DOHH2 (cell line): Measurements from ENCODE around the gene PDXDC1.
"Not testable (repeated sequence)": the region's sequence is repeated elsewhere in the genome, so short reads cannot be mapped to it uniquely, and the experiment has no call there.

Experiments used
- H3F3A ChIP-seq: fragments of 200-600 bp; sonication (generic), shearing (Covaris generic); 2 replicates; pipeline ENCODE4 v1.6.0; 2016; ENCODE audit warnings: antibody characterized with exemption, mild to moderate bottlenecking; ENCODE audit not compliant: control insufficient read depth, insufficient read depth
- H3K27ac ChIP-seq: fragments of 200-600 bp; sonication (generic); 2 replicates; pipeline ENCODE4 v1.5.1; 2014; ENCODE audit warnings: low read depth, mild to moderate bottlenecking, low read length, moderate library complexity
- H3K27me3 ChIP-seq: fragments of 200-600 bp; sonication (generic); 2 replicates; pipeline ENCODE4 v1.6.1; 2014; ENCODE audit warnings: mild to moderate bottlenecking, low read length, mixed read lengths; ENCODE audit not compliant: control insufficient read depth
- H3K36me3 ChIP-seq: fragments of 200-600 bp; sonication (generic); 2 replicates; pipeline ENCODE4 v1.6.1; 2014; ENCODE audit warnings: mild to moderate bottlenecking, low read length, moderate library complexity, mixed read lengths; ENCODE audit not compliant: control insufficient read depth
- H3K4me1 ChIP-seq: fragments of 200-600 bp; sonication (generic); 2 replicates; pipeline ENCODE4 v1.6.1; 2014; ENCODE audit warnings: mild to moderate bottlenecking, low read length, mixed read lengths; ENCODE audit not compliant: control insufficient read depth
- H3K4me2 ChIP-seq: fragments of 200-600 bp; sonication (generic); 2 replicates; pipeline ENCODE4 v1.6.0; 2014; ENCODE audit warnings: mild to moderate bottlenecking, low read length, moderate library complexity
- H3K4me3 ChIP-seq: fragments of 200-600 bp; sonication (generic); 2 replicates; pipeline ENCODE4 v1.5.1; 2014; ENCODE audit warnings: mild to moderate bottlenecking, low read length, mixed read lengths
- H3K79me2 ChIP-seq: fragments of 200-600 bp; sonication (generic); 2 replicates; pipeline ENCODE4 v1.6.1; 2014; ENCODE audit warnings: mild to moderate bottlenecking, low read length, mixed read lengths; ENCODE audit not compliant: control insufficient read depth
- H3K9me2 ChIP-seq: fragments of 200-600 bp; sonication (generic); replicated peaks from 2 replicates; pipeline ENCODE4 v1.6.1; 2014; ENCODE audit warnings: mild to moderate bottlenecking, low read length, mixed read lengths; ENCODE audit not compliant: control insufficient read depth
- H3K9me3 ChIP-seq: fragments of 200-600 bp; sonication (generic); 2 replicates; pipeline ENCODE4 v1.6.1; 2014; ENCODE audit warnings: antibody characterized with exemption, low read length, mixed read lengths; ENCODE audit not compliant: control insufficient read depth, insufficient read depth
- H4K20me1 ChIP-seq: fragments of 200-600 bp; sonication (generic); 2 replicates; pipeline ENCODE4 v1.6.0; 2014; ENCODE audit warnings: low read depth, mild to moderate bottlenecking, antibody characterized with exemption, low read length, moderate library complexity; ENCODE audit not compliant: control insufficient read depth, insufficient read depth
- TF ChIP-seq, protein P1 (sequence below): fragments of 200-600 bp; sonication (generic); IDR thresholded peaks from one replicate; pipeline ENCODE4 v1.5.1; 2014; ENCODE audit warnings: antibody characterized with exemption, mild to moderate bottlenecking, low read depth, low read length; ENCODE audit not compliant: poor library complexity, severe bottlenecking

PDXDC1 gene, protein sequence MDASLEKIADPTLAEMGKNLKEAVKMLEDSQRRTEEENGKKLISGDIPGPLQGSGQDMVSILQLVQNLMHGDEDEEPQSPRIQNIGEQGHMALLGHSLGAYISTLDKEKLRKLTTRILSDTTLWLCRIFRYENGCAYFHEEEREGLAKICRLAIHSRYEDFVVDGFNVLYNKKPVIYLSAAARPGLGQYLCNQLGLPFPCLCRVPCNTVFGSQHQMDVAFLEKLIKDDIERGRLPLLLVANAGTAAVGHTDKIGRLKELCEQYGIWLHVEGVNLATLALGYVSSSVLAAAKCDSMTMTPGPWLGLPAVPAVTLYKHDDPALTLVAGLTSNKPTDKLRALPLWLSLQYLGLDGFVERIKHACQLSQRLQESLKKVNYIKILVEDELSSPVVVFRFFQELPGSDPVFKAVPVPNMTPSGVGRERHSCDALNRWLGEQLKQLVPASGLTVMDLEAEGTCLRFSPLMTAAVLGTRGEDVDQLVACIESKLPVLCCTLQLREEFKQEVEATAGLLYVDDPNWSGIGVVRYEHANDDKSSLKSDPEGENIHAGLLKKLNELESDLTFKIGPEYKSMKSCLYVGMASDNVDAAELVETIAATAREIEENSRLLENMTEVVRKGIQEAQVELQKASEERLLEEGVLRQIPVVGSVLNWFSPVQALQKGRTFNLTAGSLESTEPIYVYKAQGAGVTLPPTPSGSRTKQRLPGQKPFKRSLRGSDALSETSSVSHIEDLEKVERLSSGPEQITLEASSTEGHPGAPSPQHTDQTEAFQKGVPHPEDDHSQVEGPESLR

DNA sequence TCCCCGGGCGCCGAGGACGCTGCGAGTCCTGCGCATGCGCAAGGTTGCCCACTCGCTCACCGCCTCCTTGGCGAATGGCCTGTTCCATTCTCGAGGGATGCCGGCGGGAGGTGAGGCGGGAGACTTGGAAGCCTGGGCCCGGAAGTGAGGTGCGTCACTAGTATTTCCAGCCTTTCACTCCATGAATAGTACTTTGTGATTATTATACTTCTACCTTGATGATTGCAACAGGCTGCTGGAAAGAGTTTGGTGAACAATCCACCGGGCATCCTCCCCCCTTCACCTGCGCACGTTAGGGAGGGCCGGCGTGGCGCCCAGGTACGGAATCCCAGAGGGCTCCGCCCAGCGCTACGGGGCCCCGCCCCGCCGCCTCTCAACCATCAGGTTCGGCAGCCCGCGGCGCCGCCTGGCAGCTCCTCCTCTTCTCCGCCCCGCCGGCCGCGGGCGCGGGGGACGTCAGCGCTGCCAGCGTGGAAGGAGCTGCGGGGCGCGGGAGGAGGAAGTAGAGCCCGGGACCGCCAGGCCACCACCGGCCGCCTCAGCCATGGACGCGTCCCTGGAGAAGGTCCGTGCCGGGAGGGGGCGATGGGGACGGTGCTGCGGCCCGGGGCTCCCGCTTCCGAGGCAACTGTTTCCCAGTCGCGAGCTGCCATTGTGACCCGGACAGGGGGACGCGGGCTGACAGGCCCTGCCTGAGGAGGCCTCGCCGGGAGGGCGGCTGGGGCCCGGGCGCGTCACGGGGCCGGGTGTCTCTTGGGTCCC is at the start of gene PDXDC1:
TSS of gene PDXDC1 (plus strand) at position 371 of the 762 bp plus-strand sequence. CDS start at position 545, 174 bp downstream.
- H3K27ac ChIP-seq: peak within 1 kb of the TSS; percentile 20; the same call in 1 of the 2 replicates
- not testable (repeated sequence) for H3K9me2 ChIP-seq

DNA sequence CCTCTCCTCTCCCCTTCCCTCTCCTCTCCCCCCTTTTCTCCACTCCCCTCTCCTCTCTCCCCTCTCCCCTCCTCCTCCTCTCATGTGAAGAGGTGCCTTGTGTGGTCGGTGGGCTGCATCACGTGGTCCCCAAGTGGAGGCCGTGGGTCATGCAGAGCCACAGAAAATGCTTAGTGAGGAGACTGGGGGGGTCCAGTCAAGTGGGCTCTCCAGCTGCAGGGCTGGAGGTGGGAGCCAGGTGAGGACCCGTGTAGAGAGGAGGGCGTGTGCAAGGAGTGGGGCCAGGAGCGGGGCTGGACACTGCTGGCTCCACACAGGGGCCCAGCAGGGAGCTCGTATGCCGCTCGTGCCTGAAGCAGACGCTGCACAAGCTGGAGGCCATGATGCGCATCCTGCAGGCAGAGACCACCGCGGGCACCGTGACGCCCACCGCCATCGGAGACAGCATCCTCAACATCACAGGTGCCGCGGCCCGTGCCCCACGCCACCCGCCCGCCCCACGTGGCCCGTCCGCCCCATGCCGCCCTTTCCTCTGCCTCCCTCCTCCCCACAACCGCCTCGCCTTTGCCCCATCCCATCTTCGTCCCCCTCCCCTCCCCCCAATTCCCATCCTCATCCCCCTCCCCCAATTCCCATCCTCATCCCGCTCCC is 46.6 kb upstream of the PDXDC1 start:
- H3K9me2 ChIP-seq, H3K4me2 ChIP-seq, H3K9me3 ChIP-seq, H4K20me1 ChIP-seq, H3K27ac ChIP-seq, H3K27me3 ChIP-seq, H3K4me3 ChIP-seq, H3F3A ChIP-seq, H3K4me1 ChIP-seq, H3K36me3 ChIP-seq, H3K79me2 ChIP-seq: not testable (repeated sequence)

More for the DNA sequence above, at the start of gene PDXDC1:
- Histone ChIP-seq H3K79me2 (peaks cover 44% of the 10 kb centered on the region), H3K4me2 (peak within 1 kb of the TSS; percentile 75), H3K4me3 (peak within 1 kb of the TSS; percentile 95), H3K4me1 (peaks cover 31% of the 10 kb centered on the region)
- TF ChIP-seq, protein P1, sequence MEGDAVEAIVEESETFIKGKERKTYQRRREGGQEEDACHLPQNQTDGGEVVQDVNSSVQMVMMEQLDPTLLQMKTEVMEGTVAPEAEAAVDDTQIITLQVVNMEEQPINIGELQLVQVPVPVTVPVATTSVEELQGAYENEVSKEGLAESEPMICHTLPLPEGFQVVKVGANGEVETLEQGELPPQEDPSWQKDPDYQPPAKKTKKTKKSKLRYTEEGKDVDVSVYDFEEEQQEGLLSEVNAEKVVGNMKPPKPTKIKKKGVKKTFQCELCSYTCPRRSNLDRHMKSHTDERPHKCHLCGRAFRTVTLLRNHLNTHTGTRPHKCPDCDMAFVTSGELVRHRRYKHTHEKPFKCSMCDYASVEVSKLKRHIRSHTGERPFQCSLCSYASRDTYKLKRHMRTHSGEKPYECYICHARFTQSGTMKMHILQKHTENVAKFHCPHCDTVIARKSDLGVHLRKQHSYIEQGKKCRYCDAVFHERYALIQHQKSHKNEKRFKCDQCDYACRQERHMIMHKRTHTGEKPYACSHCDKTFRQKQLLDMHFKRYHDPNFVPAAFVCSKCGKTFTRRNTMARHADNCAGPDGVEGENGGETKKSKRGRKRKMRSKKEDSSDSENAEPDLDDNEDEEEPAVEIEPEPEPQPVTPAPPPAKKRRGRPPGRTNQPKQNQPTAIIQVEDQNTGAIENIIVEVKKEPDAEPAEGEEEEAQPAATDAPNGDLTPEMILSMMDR: peak; percentile 2
- not testable (repeated sequence) for H3K36me3 ChIP-seq, H3F3A ChIP-seq, H3K27me3 ChIP-seq, H3K9me3 ChIP-seq, H4K20me1 ChIP-seq

DNA sequence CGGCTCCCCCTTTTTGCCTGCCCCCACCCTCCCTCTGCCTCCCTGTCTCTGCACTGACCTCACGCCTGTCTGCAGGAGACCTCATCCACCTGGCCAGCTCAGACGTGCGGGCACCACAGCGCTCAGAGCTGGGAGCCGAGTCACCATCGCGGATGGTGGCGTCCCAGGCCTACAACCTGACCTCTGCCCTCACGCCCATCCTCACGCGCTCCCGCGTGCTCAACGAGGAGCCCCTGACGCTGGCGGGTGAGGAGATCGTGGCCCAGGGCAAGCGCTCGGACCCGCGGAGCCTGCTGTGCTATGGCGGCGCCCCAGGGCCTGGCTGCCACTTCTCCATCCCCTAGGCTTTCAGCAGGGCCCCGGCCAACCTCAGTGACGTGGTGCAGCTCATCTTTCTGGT is 45.6 kb upstream of the PDXDC1 start:
- not testable (repeated sequence) for H3K36me3 ChIP-seq, H3K4me1 ChIP-seq, H3K79me2 ChIP-seq, H3K4me2 ChIP-seq, H3K4me3 ChIP-seq, H4K20me1 ChIP-seq, H3K9me3 ChIP-seq, H3K27me3 ChIP-seq, H3F3A ChIP-seq, H3K27ac ChIP-seq, H3K9me2 ChIP-seq

DNA sequence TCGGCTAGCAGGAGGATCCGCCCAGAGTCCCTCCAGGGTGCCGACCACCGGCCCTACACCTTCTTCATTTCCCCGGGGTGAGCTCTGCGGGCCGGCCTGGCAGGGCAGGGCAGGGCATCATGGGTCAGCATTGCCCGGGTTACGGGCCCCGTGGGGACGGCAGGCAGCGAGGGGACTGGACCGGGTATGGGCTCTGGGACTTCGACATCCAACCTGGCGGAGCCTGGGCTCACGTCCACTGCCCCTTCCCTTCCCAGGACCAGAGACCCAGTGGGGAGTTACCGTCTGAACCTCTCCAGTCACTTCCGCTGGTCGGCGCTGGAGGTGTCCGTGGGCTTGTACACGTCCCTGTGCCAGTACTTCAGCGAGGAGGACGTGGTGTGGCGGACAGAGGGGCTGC is 44.6 kb upstream of the PDXDC1 start:
- not testable (repeated sequence) for H3K79me2 ChIP-seq, H3K27me3 ChIP-seq, H3K27ac ChIP-seq, H4K20me1 ChIP-seq, H3K4me2 ChIP-seq, H3K9me2 ChIP-seq, H3K4me1 ChIP-seq, H3K4me3 ChIP-seq, H3K36me3 ChIP-seq, H3K9me3 ChIP-seq, H3F3A ChIP-seq

DNA sequence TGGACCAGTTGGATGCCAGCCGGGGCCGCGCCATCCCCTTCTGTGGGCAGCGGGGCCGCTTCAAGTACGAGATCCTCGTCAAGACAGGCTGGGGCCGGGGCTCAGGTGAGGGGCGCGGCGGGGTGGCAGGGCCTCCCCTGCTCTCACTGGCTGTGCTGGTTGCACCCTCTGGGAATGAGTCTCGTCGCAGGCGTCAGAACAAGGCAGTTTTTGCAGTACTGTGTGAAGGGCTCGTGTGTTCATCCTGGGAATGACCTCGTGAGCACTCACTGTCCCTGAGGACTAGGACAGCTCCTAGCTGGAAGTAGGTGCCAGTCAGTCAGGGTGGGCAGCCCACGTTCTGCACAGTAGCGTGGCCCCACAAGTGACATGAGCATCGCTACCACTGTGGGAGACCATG is 43.9 kb upstream of the PDXDC1 start:
- not testable (repeated sequence) for H4K20me1 ChIP-seq, H3F3A ChIP-seq, H3K9me3 ChIP-seq, H3K36me3 ChIP-seq, H3K4me2 ChIP-seq, H3K4me1 ChIP-seq, H3K9me2 ChIP-seq, H3K4me3 ChIP-seq, H3K27me3 ChIP-seq, H3K27ac ChIP-seq, H3K79me2 ChIP-seq

DNA sequence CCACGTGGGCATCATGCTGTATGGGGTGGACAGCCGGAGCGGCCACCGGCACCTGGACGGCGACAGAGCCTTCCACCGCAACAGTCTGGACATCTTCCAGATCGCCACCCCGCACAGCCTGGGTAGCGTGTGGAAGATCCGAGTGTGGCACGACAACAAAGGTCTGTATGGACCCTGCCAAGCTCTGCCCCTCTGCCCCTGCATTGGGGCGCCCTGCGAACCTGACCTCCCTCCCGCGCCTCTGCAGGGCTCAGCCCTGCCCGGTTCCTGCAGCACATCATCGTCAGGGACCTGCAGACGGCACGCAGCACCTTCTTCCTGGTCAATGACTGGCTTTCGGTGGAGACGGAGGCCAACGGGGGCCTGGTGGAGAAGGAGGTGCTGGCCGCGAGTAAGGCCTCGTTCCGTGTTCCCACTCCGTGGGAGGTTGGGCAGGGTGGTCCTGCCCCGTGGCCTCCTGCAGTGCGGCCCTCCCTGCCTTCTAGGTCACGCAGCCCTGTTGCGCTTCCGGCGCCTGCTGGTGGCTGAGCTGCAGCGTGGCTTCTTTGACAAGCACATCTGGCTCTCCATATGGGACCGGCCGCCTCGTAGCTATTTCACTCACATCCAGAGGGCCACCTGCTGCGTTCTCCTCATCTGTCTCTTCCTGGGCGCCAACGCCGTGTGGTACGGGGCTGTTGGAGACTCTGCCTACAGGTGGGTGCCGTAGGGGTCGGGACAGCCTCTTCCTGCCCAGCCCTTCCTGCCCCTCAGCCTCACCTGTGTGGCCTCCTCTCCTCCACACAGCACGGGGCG is 42.0 kb upstream of the PDXDC1 start:
- H3K27me3 ChIP-seq, H4K20me1 ChIP-seq, H3K27ac ChIP-seq, H3K9me2 ChIP-seq, H3K4me3 ChIP-seq, H3K36me3 ChIP-seq, H3K4me1 ChIP-seq, H3K79me2 ChIP-seq, H3K9me3 ChIP-seq, H3K4me2 ChIP-seq, H3F3A ChIP-seq: not testable (repeated sequence)
